Adrenal gland (tissue), 5 donors: ENCODE results near the gene C10orf95.

Experiments
- CTCF ChIP-seq, 6 experiments: fragments of 450-650 bp in 4 of 6; fragments of 200-600 bp in 2 of 6; sonication (generic) in 1 of 6; IDR thresholded peaks; 1 replicate in 5 of 6; 2 replicates in 1 of 6; pipeline versions ENCODE4 v1.5.1 to v1.8.0; 2016 to 2021; ENCODE audit warnings: antibody characterized with exemption in 6 of 6, mild to moderate bottlenecking in 2 of 6, moderate library complexity in 1 of 6
- POLR2A ChIP-seq, 2 donors: fragments of 450-650 bp; IDR thresholded peaks; one replicate each; pipeline ENCODE4 v1.6.1; 2017; ENCODE audit warnings: antibody characterized with exemption in 2 of 2, mild to moderate bottlenecking in 2 of 2, moderate library complexity in 1 of 2
- donor health status: DM: no; HTN: no; CAD: no.

GRCh38 chr10:102403115-102403514 lies 48.2 kb downstream of the C10orf95 start:
- TF ChIP-seq POLR2A (IDR thresholded peaks at IDR 0.05) (no peak), CTCF (IDR thresholded peaks at IDR 0.05) (no peak)
